CD14-positive monocyte (primary cell): ENCODE data around the gene CCRL2. TPM values are rescaled to one million over a fixed set of nuclear protein-coding genes. Genes with fewer than 3 reads are reported as not detected.

Experiments used
- DNase-seq, 3 donors: peaks; one replicate each; pipeline ENCODE4 v3.0.0-alpha.2; 2011 to 2022
- H2AFZ ChIP-seq: 2 replicates; pipeline ENCODE4 v1.6.0; 2012; ENCODE audit warnings: mild to moderate bottlenecking, low read depth, low read length, inconsistent platforms; ENCODE audit not compliant: insufficient read depth, poor library complexity, severe bottlenecking
- H3K27ac ChIP-seq, 2 donors: 1 replicate in 1 of 2; 2 replicates in 1 of 2; pipeline ENCODE4 v1.5.1; 2012 to 2013; ENCODE audit warnings: low read length in 2 of 2, control low read depth in 1 of 2, inconsistent platforms in 1 of 2, low read depth in 1 of 2, mild to moderate bottlenecking in 1 of 2
- H3K27me3 ChIP-seq, 2 donors: one replicate each; pipeline versions ENCODE4 v1.6.0 to v1.6.1; 2011 to 2013; ENCODE audit warnings: low read length in 2 of 2; ENCODE audit not compliant: control insufficient read depth in 2 of 2, insufficient read depth in 2 of 2
- H3K36me3 ChIP-seq, 2 donors: replicated peaks in 1 of 2; 1 replicate in 1 of 2; 2 replicates in 1 of 2; pipeline versions ENCODE4 v1.5.1 to v1.6.1; 2012 to 2013; ENCODE audit warnings: low read length in 2 of 2, control low read depth in 1 of 2, inconsistent platforms in 1 of 2, mild to moderate bottlenecking in 1 of 2; ENCODE audit not compliant: insufficient read depth in 2 of 2, control insufficient read depth in 1 of 2
- H3K4me1 ChIP-seq, 2 donors: 1 replicate in 1 of 2; 2 replicates in 1 of 2; pipeline versions ENCODE4 v1.5.1 to v1.6.1; 2012 to 2013; ENCODE audit warnings: low read length in 2 of 2, control low read depth in 1 of 2, inconsistent platforms in 1 of 2, mild to moderate bottlenecking in 1 of 2, moderate library complexity in 1 of 2; ENCODE audit not compliant: insufficient read depth in 2 of 2, control insufficient read depth in 1 of 2
- H3K4me2 ChIP-seq: replicated peaks from 2 replicates; pipeline ENCODE3; 2012; ENCODE audit warnings: low read length, moderate library complexity, mild to moderate bottlenecking; ENCODE audit not compliant: poor library complexity, severe bottlenecking; ENCODE audit errors: extremely low read depth
- H3K4me3 ChIP-seq, 3 experiments: fragments of 200-600 bp in 1 of 3; sonication (generic) in 1 of 3; replicated peaks in 1 of 3; 1 replicate in 2 of 3; 2 replicates in 1 of 3; pipeline ENCODE4 v1.5.1; 2011 to 2013; ENCODE audit warnings: low read length in 3 of 3, mild to moderate bottlenecking in 3 of 3, control low read depth in 2 of 3, low read depth in 2 of 3, inconsistent platforms in 1 of 3, moderate library complexity in 1 of 3
- H3K79me2 ChIP-seq: 2 replicates; pipeline ENCODE4 v1.6.0; 2012; ENCODE audit warnings: mild to moderate bottlenecking, control low read depth, inconsistent platforms, low read length, moderate library complexity; ENCODE audit not compliant: insufficient read depth
- H3K9ac ChIP-seq: 2 replicates; pipeline ENCODE4 v1.6.0; 2017; ENCODE audit warnings: low read length, mild to moderate bottlenecking; ENCODE audit not compliant: insufficient read depth, poor library complexity, severe bottlenecking
- H3K9me3 ChIP-seq, 2 donors: replicated peaks in 1 of 2; 1 replicate in 1 of 2; 2 replicates in 1 of 2; pipeline versions ENCODE4 v1.5.1 to v1.6.1; 2012 to 2013; ENCODE audit warnings: low read length in 2 of 2, control low read depth in 1 of 2; ENCODE audit not compliant: control insufficient read depth in 1 of 2, insufficient read depth in 1 of 2
- H4K20me1 ChIP-seq: 2 replicates; pipeline ENCODE4 v1.6.0; 2012; ENCODE audit warnings: mild to moderate bottlenecking, low read length, control low read depth, moderate library complexity; ENCODE audit not compliant: insufficient read depth
- H3K27ac Mint-ChIP-seq, 7 donors: one replicate each; pipeline ENCODE4 v1.8.0; 2020; ENCODE audit warnings: mild to moderate bottlenecking in 7 of 7, mixed read lengths in 7 of 7, moderate library complexity in 6 of 7, inconsistent platforms in 2 of 7
- H3K27me3 Mint-ChIP-seq, 3 donors: one replicate each; pipeline ENCODE4 v1.8.0; 2021 to 2022; ENCODE audit warnings: low read depth in 3 of 3, mild to moderate bottlenecking in 3 of 3, mixed read lengths in 3 of 3, moderate library complexity in 3 of 3, inconsistent platforms in 1 of 3
- H3K36me3 Mint-ChIP-seq, 2 donors: one replicate each; pipeline ENCODE4 v1.8.0; 2020; ENCODE audit warnings: mixed read lengths in 2 of 2, inconsistent platforms in 1 of 2, mild to moderate bottlenecking in 1 of 2
- H3K4me1 Mint-ChIP-seq: one replicate; pipeline ENCODE4 v1.8.0; 2020; ENCODE audit warnings: mild to moderate bottlenecking, mixed read lengths
- H3K4me3 Mint-ChIP-seq, 2 donors: one replicate each; pipeline ENCODE4 v1.8.0; 2020; ENCODE audit warnings: mild to moderate bottlenecking in 2 of 2, mixed read lengths in 2 of 2, moderate library complexity in 1 of 2
- H3K9me3 Mint-ChIP-seq, 7 donors: one replicate each; pipeline ENCODE4 v1.8.0; 2020 to 2022; ENCODE audit warnings: mixed read lengths in 7 of 7, mild to moderate bottlenecking in 6 of 7, moderate library complexity in 6 of 7, inconsistent platforms in 2 of 7
- CTCF ChIP-seq: fragments of 200-600 bp; IDR thresholded peaks from one replicate; pipeline ENCODE4 v1.8.0; 2022; ENCODE audit warnings: antibody characterized with exemption, mild to moderate bottlenecking
- WGBS: methylation state at CpG from one replicate; pipeline ENCODE4 v1.1.5; 2013; ENCODE audit warnings: missing lambda C conversion rate; ENCODE audit not compliant: insufficient coverage; 5-methylcytosine and 5-hydroxymethylcytosine counted together
- intact Hi-C, 2 donors: fragments of 100-400 bp; cut with micrococcal nuclease; formaldehyde crosslinking; loops; one replicate each; pipeline versions ENCODE4 v1.15.0 to v1.15.1; 2023
- polyA plus RNA-seq, 3 donors: library from polyadenylated mRNA; depleted of rRNA in 1 of 3; unstranded in 2 of 3; stranded (reverse) in 1 of 3; fragments of 300-500 nt in 2 of 3; fragments of >200 nt in 1 of 3; fragmentation: Illumina TruSeq in 2 of 3; gene quantifications; 1 replicate in 2 of 3; 2 replicates in 1 of 3; pipeline ENCODE4 v1.2.3, GENCODE V29; 2012 to 2021

The CCRL2 gene
- polyA plus RNA-seq, 3 donors: 10.2 to 15.3 (median 11.7) TPM

- Histone ChIP-seq H3K36me3 (peaks cover 3% of the 10 kb centered on the region in 2 donors), H3K9ac (no peak overlapping the region), H3K79me2 (no peaks in the 10 kb centered on the region), H3K4me3 (no peak overlapping the region), H3K4me1 (peaks cover 6 to 13% of the 10 kb centered on the region in 2 donors), H3K27me3 (no peaks in the 10 kb centered on the region), H4K20me1 (no peaks in the 10 kb centered on the region), H3K9me3 (no peaks in the 10 kb centered on the region), H3K27ac (no peak overlapping the region), H3K4me2 (no peak overlapping the region), H2AFZ (no peak overlapping the region)
- no peak overlapping the region for H3K4me3 Mint-ChIP-seq
- H3K4me1 Mint-ChIP-seq: peaks cover 39% of the 10 kb centered on the region
- no peak for DNase-seq
- peak overlapping the region in 1 of 7 donors; percentile 58 for H3K27ac Mint-ChIP-seq
- H3K9me3 Mint-ChIP-seq: no peaks in the 10 kb centered on the region
- intact Hi-C loops: no loop called here
- WGBS: 80% methylated on average over 1 of the region's 5 CpGs
- no peak for TF ChIP-seq CTCF
- H3K27me3 Mint-ChIP-seq: peaks cover 0 to 2% (median 0%) of the 10 kb centered on the region in 3 donors
- H3K36me3 Mint-ChIP-seq: peaks cover 12% of the 10 kb centered on the region in 2 donors
Observed at GRCh38 chr3:46413951-46414350, 6.9 kb downstream of the CCRL2 start.

DNA sequence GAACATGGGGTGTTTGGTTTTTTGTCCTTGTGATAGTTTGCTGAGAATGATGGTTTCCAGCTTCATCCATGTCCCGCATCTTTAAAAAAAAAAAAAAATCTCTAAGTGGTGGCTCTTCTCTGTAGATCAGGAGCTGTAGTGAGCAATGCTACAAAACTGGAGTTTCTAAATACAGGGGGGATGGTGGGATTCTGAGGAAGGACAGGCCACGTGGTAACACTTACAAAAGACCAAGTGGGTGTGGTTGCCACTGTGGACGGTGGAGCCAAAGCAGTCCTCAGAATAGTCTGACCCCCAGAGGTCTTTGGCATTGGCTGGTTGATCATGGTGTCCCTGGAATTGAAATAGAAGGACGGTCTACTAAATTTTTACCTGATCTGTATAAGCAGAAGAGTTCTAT, 7.7 kb downstream of the CCRL2 start:
- Histone ChIP-seq H3K79me2 (no peaks in the 10 kb centered on the region), H3K27me3 (no peaks in the 10 kb centered on the region), H3K4me2 (no peak overlapping the region), H2AFZ (no peak overlapping the region), H3K27ac (no peak overlapping the region), H3K4me1 (peaks cover 6 to 13% of the 10 kb centered on the region in 2 donors), H3K9me3 (no peaks in the 10 kb centered on the region), H3K4me3 (no peak overlapping the region), H4K20me1 (no peaks in the 10 kb centered on the region), H3K36me3 (no peaks in the 10 kb centered on the region), H3K9ac (no peak overlapping the region)
- 20% methylated on average over 1 of the region's 4 CpGs for WGBS
- intact Hi-C loops: no loop called here
- Mint-ChIP-seq H3K36me3 (peaks cover 6% of the 10 kb centered on the region in 2 donors), H3K27ac (peak overlapping the region in 1 of 7 donors; percentile 65), H3K4me1 (peaks cover 32% of the 10 kb centered on the region), H3K9me3 (no peaks in the 10 kb centered on the region), H3K4me3 (no peak overlapping the region), H3K27me3 (peaks cover 0 to 2% (median 1%) of the 10 kb centered on the region in 3 donors)
- no peak for TF ChIP-seq CTCF
- DNase-seq: no peak
